ENCODE measurements around the gene SPOCK1. TPM values are rescaled to one million over a fixed set of nuclear protein-coding genes. Genes with fewer than 3 reads are reported as not detected.

Gene SPOCK1
- total and polyA plus RNA-seq, 12 donors, result 13.7 to 70.3 (median 28.6) TPM

DNA sequence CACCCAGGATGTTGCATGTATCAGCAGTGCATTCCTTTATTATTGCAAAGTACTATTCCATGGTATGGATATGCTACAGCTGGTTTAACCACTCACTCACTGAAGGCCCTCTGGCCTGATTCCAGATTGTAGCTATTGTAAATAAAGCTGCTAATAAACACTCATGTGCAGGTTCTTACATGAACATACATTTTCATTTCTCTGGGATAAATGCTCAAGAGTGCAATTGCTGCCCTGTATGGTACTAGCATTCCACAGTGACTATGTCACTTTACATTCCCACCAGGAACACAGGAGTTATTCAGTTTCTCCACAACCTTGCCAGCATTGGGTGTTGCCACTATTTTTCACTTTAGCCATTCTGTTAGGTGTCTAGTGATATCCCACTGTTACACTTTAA is 267.6 kb downstream of the SPOCK1 start:
- H3K9me3 ChIP-seq, result no peaks in the 10 kb centered on the region
- H3K4me3 ChIP-seq, result no peak overlapping the region
- DNase-seq (no peak), ATAC-seq (no peak)
- no peaks in the 10 kb centered on the region for H3K27me3 ChIP-seq
- no peak overlapping the region for H3K27ac ChIP-seq
- H3K4me1 ChIP-seq, result no peaks in the 10 kb centered on the region
- no peak for TF ChIP-seq CTCF (IDR thresholded peaks at IDR 0.05)
- H3K36me3 ChIP-seq, result no peaks in the 10 kb centered on the region
- intact Hi-C loops (cut with DNase I), result no loop called here

GRCh38 chr5:137228816-137229215 is 270.3 kb downstream of the SPOCK1 start:
- no peak for TF ChIP-seq CTCF (IDR thresholded peaks at IDR 0.05)
- Histone ChIP-seq H3K36me3 (no peaks in the 10 kb centered on the region), H3K4me3 (no peak overlapping the region), H3K4me1 (no peaks in the 10 kb centered on the region), H3K9me3 (no peaks in the 10 kb centered on the region), H3K27ac (no peak overlapping the region), H3K27me3 (no peaks in the 10 kb centered on the region)
- intact Hi-C loops (cut with DNase I), result no loop called here
- ATAC-seq, result no peak
- 90 to 92% methylated on average over 4 of the region's 4 CpGs for WGBS, 2 donors
- no peak for DNase-seq

DNA sequence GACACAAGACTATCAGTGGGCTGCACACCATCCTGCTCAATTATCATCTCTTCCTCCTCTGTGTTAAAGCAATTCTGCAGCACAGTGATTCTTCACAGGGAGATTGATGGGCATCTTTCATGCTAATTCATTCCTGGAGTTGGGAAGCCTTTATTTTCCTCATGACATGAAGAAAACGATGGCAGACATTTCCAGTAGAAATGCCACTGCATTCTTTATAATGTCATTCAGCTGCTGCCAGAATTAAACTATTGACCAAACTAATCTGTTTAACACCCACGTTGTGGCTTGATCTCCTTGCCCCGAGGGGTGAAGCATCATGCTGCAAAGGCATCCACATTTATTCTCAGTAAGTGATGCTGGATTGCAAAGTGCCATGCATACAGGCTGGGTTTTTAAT is 273.0 kb downstream of the SPOCK1 start:
- no peak for DNase-seq
- no peaks in the 10 kb centered on the region for H3K27me3 ChIP-seq

DNA sequence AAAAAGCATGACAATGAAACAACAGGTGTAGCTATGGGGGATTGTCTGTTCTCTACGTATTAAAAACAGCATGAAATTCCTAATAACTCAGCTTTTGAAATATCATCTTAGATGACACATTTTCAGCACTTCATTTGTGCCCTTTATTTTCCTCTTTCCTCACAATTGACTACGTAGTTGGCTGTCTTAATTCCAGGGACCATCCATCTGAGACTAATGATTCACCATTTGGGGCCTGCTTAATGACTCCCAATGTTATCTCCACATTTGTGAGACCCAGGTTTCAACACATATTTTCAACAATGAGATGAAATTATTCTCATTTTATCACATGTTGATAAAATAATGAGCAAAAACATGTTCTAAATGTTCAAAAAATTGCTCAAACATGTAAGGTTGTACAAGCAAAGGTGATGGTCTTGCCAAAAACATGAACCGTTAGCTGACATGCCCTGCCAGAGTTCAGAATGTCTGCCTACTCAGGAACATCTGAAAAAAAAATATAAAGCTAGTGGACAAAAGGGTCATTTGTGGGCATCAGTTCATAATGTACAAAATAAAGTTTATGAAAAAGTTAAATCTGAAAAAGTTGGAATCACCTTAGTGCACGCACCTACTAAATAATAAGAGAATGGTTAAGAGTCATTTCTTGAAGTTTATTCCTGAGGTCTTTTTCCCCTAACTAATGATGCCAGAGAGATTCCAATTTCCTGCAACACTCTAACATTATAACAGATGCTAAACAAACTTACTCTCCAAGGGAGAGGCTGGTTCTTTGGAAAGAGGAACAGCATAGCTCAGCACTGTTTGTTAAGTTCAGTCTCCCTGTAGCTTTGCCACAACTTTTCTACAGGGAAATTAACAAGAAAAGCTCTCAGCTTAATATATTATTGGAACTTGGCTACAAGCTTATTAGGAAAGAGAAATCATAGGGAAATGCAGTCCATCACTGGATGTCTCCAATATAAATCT is 275.5 kb downstream of the SPOCK1 start:
- ATAC-seq (peak in 6 of 8 donors; percentile 34 to 76 (median 65)), DNase-seq (no peak)
- TF ChIP-seq CTCF (IDR thresholded peaks at IDR 0.05), result no peak
- Histone ChIP-seq H3K4me3 (no peak overlapping the region), H3K36me3 (no peaks in the 10 kb centered on the region), H3K9me3 (no peaks in the 10 kb centered on the region), H3K27ac (peak overlapping the region in 1 of 10 donors; percentile 40), H3K4me1 (peaks cover 0 to 10% (median 0%) of the 10 kb centered on the region in 9 donors), H3K27me3 (no peaks in the 10 kb centered on the region)
- 79 to 82% methylated on average over 4 of the region's 4 CpGs for WGBS, 2 donors
- intact Hi-C loops (cut with DNase I), result loop anchor here in 2 of 10 donors (5.0 kb wide), 1 partner anchor 421 kb away; no protein-coding TSS in a partner anchor

More for the DNA sequence above, 273.0 kb downstream of the SPOCK1 start:
- no peak for TF ChIP-seq CTCF (IDR thresholded peaks at IDR 0.05)
- WGBS, 2 donors, result 63 to 76% methylated on average over 3 of the region's 3 CpGs
- intact Hi-C loops (cut with DNase I), result no loop called here
- no peak overlapping the region for H3K4me3 ChIP-seq
- no peaks in the 10 kb centered on the region for H3K4me1 ChIP-seq
- no peak overlapping the region for H3K27ac ChIP-seq
- ATAC-seq, result no peak
- no peaks in the 10 kb centered on the region for H3K36me3 ChIP-seq
- no peaks in the 10 kb centered on the region for H3K9me3 ChIP-seq
